K562 (cell line): ENCODE results near the gene SCGB1A1. TPM values are rescaled to one million over a fixed set of nuclear protein-coding genes. Genes with fewer than 3 reads are reported as not detected.

ENCODE experiments used
- ATAC-seq: fragments of 200-7000 bp; cut with Tn5 transposase; 3 replicates; pipeline ENCODE4 v1.9.1; 2020; ENCODE audit warnings: moderate library complexity
- BruUV-seq: library from RNA; stranded (reverse); fragments of 400-500 nt; replicated peaks from 2 replicates; lab custom pipeline; 2021; lab: Mats Ljungman, UMichigan
- CTCF ChIA-PET: fragments of 300-600 bp; formaldehyde crosslinking; extraction: SDS; loops from one replicate; lab custom pipeline; 2021; ENCODE audit warnings: low intra/inter-chr PET ratio; lab: Yijun Ruan, JAX
- POLR2A ChIA-PET: fragments of 300-600, 350-650 bp; sonication (Branson Sonifier 250); formaldehyde crosslinking; extraction: SDS; loops from one replicate; lab custom pipeline; 2021; ENCODE audit warnings: antibody characterized with exemption, inconsistent platforms; lab: Yijun Ruan, JAX
- DNase-seq, 4 experiments: peaks; one replicate each; pipeline versions ENCODE4 v3.0.0 to v3.0.0-alpha.2; 2011 to 2018; ENCODE audit warnings: low spot score in 3 of 4, mixed read lengths in 3 of 4; ENCODE audit errors: extremely low read depth in 1 of 4
- FAIRE-seq: peaks from 2 replicates; lab custom pipeline; 2011; peaks lifted over from hg19 to GRCh38; lab: Jason Lieb, UNC
- H2AFZ ChIP-seq: 2 replicates; pipeline ENCODE4 v1.6.0; 2011; ENCODE audit warnings: low read depth, low read length, control low read depth, inconsistent platforms
- H3K27ac ChIP-seq: fragments of 200-600 bp; 3 replicates; pipeline ENCODE4 v1.8.0; 2011; ENCODE audit warnings: low read depth, mild to moderate bottlenecking, control low read depth, inconsistent platforms, low read length, moderate library complexity, mixed read lengths; ENCODE audit errors: extremely low read depth
- H3K27me3 ChIP-seq, 2 experiments: fragments of 300-600 bp in 1 of 2; 2 replicates in 1 of 2; 3 replicates in 1 of 2; pipeline versions ENCODE4 v1.6.0 to v1.8.0; 2011; ENCODE audit warnings: inconsistent platforms in 2 of 2, low read length in 2 of 2, mild to moderate bottlenecking in 1 of 2, mixed read lengths in 1 of 2, moderate library complexity in 1 of 2; ENCODE audit not compliant: control insufficient read depth in 2 of 2, insufficient read depth in 2 of 2
- H3K36me3 ChIP-seq: fragments of 300-600 bp; 3 replicates; pipeline ENCODE4 v1.8.0; 2011; ENCODE audit warnings: mild to moderate bottlenecking, low read length, inconsistent platforms; ENCODE audit not compliant: control insufficient read depth, insufficient read depth
- H3K4me1 ChIP-seq, 2 experiments: fragments of 200-600 bp in 1 of 2; replicated peaks in 1 of 2; 2 replicates in 1 of 2; 3 replicates in 1 of 2; pipeline versions ENCODE4 v1.5.1 to v1.8.0; 2011; ENCODE audit warnings: inconsistent platforms in 2 of 2, low read length in 2 of 2, mild to moderate bottlenecking in 1 of 2, mixed read lengths in 1 of 2, moderate library complexity in 1 of 2; ENCODE audit not compliant: control insufficient read depth in 2 of 2, insufficient read depth in 2 of 2
- H3K4me2 ChIP-seq: 2 replicates; pipeline ENCODE4 v1.6.1; 2011; ENCODE audit warnings: low read length, control low read depth, inconsistent platforms, mixed read lengths; ENCODE audit not compliant: insufficient read depth
- H3K4me3 ChIP-seq: fragments of 200-600 bp; sonication (generic), shearing (Covaris generic); 2 replicates; pipeline ENCODE4 v1.5.1; 2016; ENCODE audit warnings: control low read depth, inconsistent platforms
- H3K79me2 ChIP-seq: fragments of 200-600 bp; 3 replicates; pipeline ENCODE4 v1.8.0; 2011; ENCODE audit warnings: low read length, inconsistent platforms; ENCODE audit not compliant: control insufficient read depth, insufficient read depth
- H3K9ac ChIP-seq, 2 experiments: 2 replicates each; pipeline versions ENCODE4 v1.6.0 to v1.6.1; 2011; ENCODE audit warnings: low read depth in 2 of 2, low read length in 2 of 2, control low read depth in 1 of 2, inconsistent platforms in 1 of 2, mild to moderate bottlenecking in 1 of 2, mixed read lengths in 1 of 2; ENCODE audit not compliant: insufficient read depth in 1 of 2
- H3K9me1 ChIP-seq: one replicate; pipeline ENCODE4 v1.6.0; 2011; ENCODE audit warnings: inconsistent platforms, mild to moderate bottlenecking, low read length, moderate library complexity; ENCODE audit not compliant: control insufficient read depth, insufficient read depth
- H3K9me3 ChIP-seq: replicated peaks from 2 replicates; pipeline ENCODE4 v1.5.1; 2011; ENCODE audit warnings: low read depth, low read length, inconsistent platforms; ENCODE audit not compliant: control insufficient read depth, insufficient read depth
- H4K20me1 ChIP-seq: replicated peaks from 2 replicates; pipeline ENCODE4 v1.6.1; 2011; ENCODE audit warnings: low read length, inconsistent platforms, mixed read lengths; ENCODE audit not compliant: control insufficient read depth, insufficient read depth
- LARP7 ChIP-seq: fragments of 450-650 bp; IDR thresholded peaks from 2 replicates; pipeline ENCODE4 v1.6.1; 2016
- MBD1 ChIP-seq: fragments of 250-450 bp; sonication (Bioruptor Pico); IDR thresholded peaks from 2 replicates; pipeline ENCODE4 v1.8.0; 2022; ENCODE audit warnings: inconsistent platforms
- NR2C2 ChIP-seq, 2 experiments: fragments of 200-800 bp in 1 of 2; sonication (Bioruptor generic) in 1 of 2; sonication (generic) in 1 of 2; formaldehyde crosslinking in 1 of 2; IDR thresholded peaks; 2 replicates each; pipeline versions ENCODE4 v1.6.1 to v1.8.0; 2016 to 2022; ENCODE audit warnings: mild to moderate bottlenecking in 1 of 2, missing compliant biosample characterization in 1 of 2, missing genetic modification characterization in 1 of 2, missing genetic modification reagents in 1 of 2
- NRF1 ChIP-seq, 2 experiments: fragments of 450-650 bp; IDR thresholded peaks in 1 of 2; conservative IDR thresholded peaks in 1 of 2; 2 replicates each; pipeline ENCODE4 v1.6.1; 2014; ENCODE audit warnings: mild to moderate bottlenecking in 2 of 2
- TFAM ChIP-seq: fragments of 250-450 bp; sonication (Bioruptor Pico); conservative IDR thresholded peaks from 2 replicates; pipeline ENCODE4 v1.5.0; 2021; ENCODE audit warnings: mild to moderate bottlenecking, moderate library complexity
- ZNF277 ChIP-seq: fragments of 250-450 bp; sonication (Bioruptor Pico); IDR thresholded peaks from 2 replicates; pipeline ENCODE4 v1.8.0; 2022; ENCODE audit warnings: inconsistent platforms, mild to moderate bottlenecking, moderate library complexity, borderline replicate concordance
- ZNF707 ChIP-seq: fragments of 250-450 bp; sonication (Bioruptor Pico); conservative IDR thresholded peaks from 2 replicates; pipeline ENCODE4 v1.8.0; 2022; ENCODE audit warnings: inconsistent platforms, mild to moderate bottlenecking, moderate library complexity
- WGBS: fragments of 100-300 bp; shearing (Covaris generic); methylation state at CpG from one replicate; pipeline ENCODE4 v1.1.6; 2016; ENCODE audit warnings: low coverage, mixed read lengths; ENCODE audit not compliant: insufficient coverage; ENCODE audit errors: missing lambda C conversion rate; 5-methylcytosine and 5-hydroxymethylcytosine counted together
- in situ Hi-C: fragments of 300-500 bp; cut with MboI; formaldehyde crosslinking; loops from 4 replicates; pipeline ENCODE4 v1.15.0; 2018; ENCODE audit warnings: inconsistent platforms, mixed read lengths
- intact Hi-C: fragments of 100-400 bp; cut with micrococcal nuclease; formaldehyde crosslinking; loops from 2 replicates; pipeline ENCODE4 v1.14.2; 2022
- polyA plus RNA-seq, 8 experiments: library from polyadenylated mRNA; depleted of rRNA in 4 of 8; stranded (reverse) in 5 of 8; unstranded in 3 of 8; fragments of >200 nt; fragmentation: Nextera tagmentation in 2 of 8; fragmentation: Illumina TruSeq in 1 of 8; extraction: Ambion mirVana in 2 of 8; extraction: Trizol in 1 of 8; gene quantifications; 2 replicates each; pipeline versions ENCODE4 v1.2.1 to v1.2.3, GENCODE V29; 2011 to 2014; ENCODE audit warnings: inconsistent platforms in 1 of 8, missing spikeins in 1 of 8
- total RNA-seq, 7 experiments: library from RNA; depleted of rRNA in 6 of 7; stranded (reverse); fragments of >200 nt in 6 of 7; fragmentation: Illumina TruSeq in 2 of 7; extraction: Trizol in 2 of 7; gene quantifications; 2 replicates each; pipeline versions ENCODE4 v1.2.1 to v1.2.3, GENCODE V29; 2011 to 2021; ENCODE audit warnings: low replicate concordance in 1 of 7

The SCGB1A1 gene
- total and polyA plus RNA-seq, 9 of the 15 experiments (the other 6 are each of a cell fraction or from before 2014, with no cell fraction given): 0.55 TPM; not detected in 8

GRCh38 chr11:62444236-62444833 lies 25.5 kb downstream of the SCGB1A1 start:
- H3K27ac ChIP-seq: no peak overlapping the region
- DNase-seq: no peak
- H3K9me3 ChIP-seq: no peaks in the 10 kb centered on the region
- ChIA-PET POLR2A (interaction anchor here (0.5 to 3.9 kb wide), 8 partner anchors 8 to 1148 kb away, joined by 3 to 18 read pairs (median 3); partner anchors contain the start of genes C11orf98 and CSKMT), CTCF (no interaction called here)
- intact Hi-C loops: no loop called here
- peaks cover 7 to 21% of the 10 kb centered on the region in 2 experiments for H3K4me1 ChIP-seq
- H2AFZ ChIP-seq: no peak overlapping the region
- no TSS peak for BruUV-seq
- FAIRE-seq: no peak
- WGBS: 53% methylated on average over 22 of the region's 23 CpGs
- no peaks in the 10 kb centered on the region for H3K36me3 ChIP-seq
- in situ Hi-C loops: no loop called here
- H3K27me3 ChIP-seq: no peaks in the 10 kb centered on the region; a peak in 1 of 5 replicates
- peak overlapping the region in 1 of 2 experiments; percentile 8; a peak in 2 of 4 replicates for H3K9ac ChIP-seq
- no peak for ATAC-seq
- H3K79me2 ChIP-seq: no peaks in the 10 kb centered on the region
- H4K20me1 ChIP-seq: no peaks in the 10 kb centered on the region
- no peaks in the 10 kb centered on the region for H3K9me1 ChIP-seq
- H3K4me2 ChIP-seq: no peak overlapping the region
- no peak overlapping the region for H3K4me3 ChIP-seq
- TF ChIP-seq LARP7 (no peak), ZNF277 (CRISPR knock-in tag) (no peak), TFAM (CRISPR knock-in tag) (no peak), NR2C2 (CRISPR knock-in tag; IDR thresholded peaks at IDR 0.05) (no peak), NR2C2 (tag; IDR thresholded peaks at IDR 0.05) (no peak), MBD1 (CRISPR knock-in tag) (0 out of 2 replicates have a peak, but pooled peaks have one; percentile 22), ZNF707 (CRISPR knock-in tag) (no peak), NRF1 (conservative IDR thresholded peaks at IDR 0.05 in 1 of 2, IDR thresholded peaks at IDR 0.05 in 1 of 2) (peak; percentile 10 to 33; a peak in 2 of 4 replicates)
